RWPE1 (cell line): Measurements from ENCODE around the gene FGF22.
A peak's percentile ranks its signal among the peaks of the same experiment; 100 is the strongest.
"Not testable (repeated sequence)": the region's sequence is repeated elsewhere in the genome, so short reads cannot be mapped to it uniquely, and the experiment has no call there.

Experiments used
- CTCF ChIA-PET: fragments of 350-600 bp; sonication (Branson Sonifier 250); formaldehyde crosslinking; extraction: SDS; loops from one replicate; lab custom pipeline; 2021; lab: Yijun Ruan, JAX
- POLR2A ChIA-PET: fragments of 400-600 bp; formaldehyde crosslinking; extraction: SDS; loops from one replicate; lab custom pipeline; 2020; ENCODE audit warnings: antibody characterized with exemption; ENCODE audit not compliant: low non-redundant PET; lab: Yijun Ruan, JAX
- DNase-seq: peaks from one replicate; pipeline ENCODE4 v3.0.0; 2012; ENCODE audit warnings: low spot score
- H3K27ac ChIP-seq: fragments of 450-650 bp; 2 replicates; pipeline ENCODE4 v1.5.1; 2017
- CTCF ChIP-seq: fragments of 450-650 bp; conservative IDR thresholded peaks from 2 replicates; pipeline ENCODE4 v1.5.1; 2017; ENCODE audit warnings: low read depth, mild to moderate bottlenecking

FGF22 gene

GRCh38 chr19:601310-601709 lies 38.4 kb upstream of the FGF22 start:
- TF ChIP-seq CTCF: no peak
- DNase-seq: no peak
- CTCF ChIA-PET: interaction anchor here (0.7 kb wide), 1 partner anchor 67 kb away, joined by 3 read pairs; no protein-coding TSS in a partner anchor
- no peak overlapping the region for H3K27ac ChIP-seq
- POLR2A ChIA-PET: no interaction called here

DNA sequence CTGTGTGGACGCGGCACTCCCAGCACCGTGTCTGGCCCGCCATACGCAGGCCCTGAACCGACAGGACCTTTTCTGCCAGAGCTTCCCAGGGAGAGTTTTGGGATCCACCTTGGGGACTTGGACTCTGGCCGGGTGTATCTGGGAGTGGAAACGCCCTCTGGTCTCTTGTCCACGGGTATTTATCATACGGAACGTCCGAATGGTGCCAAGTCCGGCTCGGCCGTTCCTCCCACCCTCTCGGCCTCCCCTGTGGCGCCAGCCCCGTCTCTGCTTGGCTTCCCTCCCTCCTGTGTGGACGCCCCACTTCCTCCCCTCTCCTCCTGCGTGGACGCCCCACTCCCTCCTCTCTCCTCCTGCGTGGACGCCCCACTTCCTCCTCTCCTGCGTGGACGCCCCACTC lies 37.9 kb upstream of the FGF22 start:
- POLR2A ChIA-PET: no interaction called here
- DNase-seq: no peak
- H3K27ac ChIP-seq: no peak overlapping the region
- no peak for TF ChIP-seq CTCF
- CTCF ChIA-PET: interaction anchor here (0.7 kb wide), 1 partner anchor 67 kb away, joined by 3 read pairs; no protein-coding TSS in a partner anchor

- H3K27ac ChIP-seq: no peak overlapping the region
- DNase-seq: no peak
- ChIA-PET CTCF (no interaction called here), POLR2A (no interaction called here)
- TF ChIP-seq CTCF: no peak
Observed at GRCh38 chr19:602391-603301, 37.0 kb upstream of the FGF22 start.

DNA sequence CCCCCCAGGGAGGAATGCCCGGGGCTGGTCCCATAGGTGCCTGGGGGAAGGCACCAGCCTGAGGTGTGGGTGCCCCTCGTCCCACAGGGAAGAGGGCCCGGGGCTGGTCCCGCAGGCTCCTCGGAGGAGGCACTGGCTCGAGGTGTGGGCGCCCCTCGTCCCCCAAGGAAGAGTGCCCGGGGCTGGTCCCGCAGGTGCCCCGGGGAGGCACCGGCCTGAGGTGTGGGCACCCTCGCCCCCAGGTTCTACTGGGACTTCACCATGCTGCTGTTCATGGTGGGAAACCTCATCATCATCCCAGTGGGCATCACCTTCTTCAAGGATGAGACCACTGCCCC lies 36.4 kb upstream of the FGF22 start:
- H3K27ac ChIP-seq, CTCF ChIA-PET, DNase-seq, POLR2A ChIA-PET: not testable (repeated sequence)

GRCh38 chr19:603779-604178 lies 35.9 kb upstream of the FGF22 start:
- DNase-seq, POLR2A ChIA-PET, CTCF ChIA-PET, H3K27ac ChIP-seq: not testable (repeated sequence)

GRCh38 chr19:604355-604754 lies 35.3 kb upstream of the FGF22 start:
- no peak for TF ChIP-seq CTCF
- peak; percentile 37 for DNase-seq
- H3K27ac ChIP-seq: no peak overlapping the region
- ChIA-PET CTCF (no interaction called here), POLR2A (no interaction called here)

GRCh38 chr19:605061-605971 lies 34.4 kb upstream of the FGF22 start:
- POLR2A ChIA-PET, H3K27ac ChIP-seq, CTCF ChIA-PET, DNase-seq: not testable (repeated sequence)
